NB4 (cell line): ENCODE measurements around the gene ZMIZ2.
A peak's percentile ranks its signal among the peaks of the same experiment; 100 is the strongest.
"Not testable (repeated sequence)": the region's sequence is repeated elsewhere in the genome, so short reads cannot be mapped to it uniquely, and the experiment has no call there.

Experiments
- DNase-seq: peaks from one replicate; pipeline ENCODE4 v3.0.0; 2010; ENCODE audit warnings: low read depth
- H3K4me3 ChIP-seq: one replicate; pipeline ENCODE4 v1.5.1; 2011; ENCODE audit warnings: mild to moderate bottlenecking, low read depth, low read length, moderate library complexity
- CTCF ChIP-seq: IDR thresholded peaks from one replicate; pipeline ENCODE4 v1.5.1; 2012; ENCODE audit warnings: low read depth, low read length
- MAX ChIP-seq: IDR thresholded peaks from 2 replicates; pipeline ENCODE4 v1.6.1; 2011; ENCODE audit warnings: low read depth, low read length
- MYC ChIP-seq: IDR thresholded peaks from 2 replicates; pipeline ENCODE4 v1.6.1; 2011; ENCODE audit warnings: low read depth, low read length
- POLR2A ChIP-seq: IDR thresholded peaks from 2 replicates; pipeline ENCODE4 v1.6.1; 2011; ENCODE audit warnings: mild to moderate bottlenecking; ENCODE audit not compliant: insufficient read length; ENCODE audit errors: extremely low read depth

ZMIZ2 gene

GRCh38 chr7:44727158-44727936 lies 21.3 kb upstream of the ZMIZ2 start:
- TF ChIP-seq MAX (no peak), CTCF (no peak), POLR2A (no peak), MYC (no peak)
- H3K4me3 ChIP-seq, result no peak overlapping the region
- DNase-seq, result no peak

- H3K4me3 ChIP-seq, result no peak overlapping the region
- no peak for DNase-seq
- TF ChIP-seq MYC (no peak), CTCF (no peak), POLR2A (no peak), MAX (no peak)
Measured at GRCh38 chr7:44727937-44728262, 20.7 kb upstream of the ZMIZ2 start.

- H3K4me3 ChIP-seq, result no peak overlapping the region
- no peak for DNase-seq
- TF ChIP-seq MAX (0 out of 2 replicates have a peak, but pooled peaks have one; percentile 13), POLR2A (no peak)
Measured at GRCh38 chr7:44729949-44730590, 18.6 kb upstream of the ZMIZ2 start.

- not testable (repeated sequence) for H3K4me3 ChIP-seq, DNase-seq
Measured at GRCh38 chr7:44732971-44733370, 15.7 kb upstream of the ZMIZ2 start.

GRCh38 chr7:44733708-44734481 lies 14.8 kb upstream of the ZMIZ2 start:
- no peak for TF ChIP-seq CTCF
- TF ChIP-seq MYC, result no peak
- no peak for TF ChIP-seq POLR2A
- TF ChIP-seq MAX, result no peak
- H3K4me3 ChIP-seq, result no peak overlapping the region
- DNase-seq, result no peak

DNA sequence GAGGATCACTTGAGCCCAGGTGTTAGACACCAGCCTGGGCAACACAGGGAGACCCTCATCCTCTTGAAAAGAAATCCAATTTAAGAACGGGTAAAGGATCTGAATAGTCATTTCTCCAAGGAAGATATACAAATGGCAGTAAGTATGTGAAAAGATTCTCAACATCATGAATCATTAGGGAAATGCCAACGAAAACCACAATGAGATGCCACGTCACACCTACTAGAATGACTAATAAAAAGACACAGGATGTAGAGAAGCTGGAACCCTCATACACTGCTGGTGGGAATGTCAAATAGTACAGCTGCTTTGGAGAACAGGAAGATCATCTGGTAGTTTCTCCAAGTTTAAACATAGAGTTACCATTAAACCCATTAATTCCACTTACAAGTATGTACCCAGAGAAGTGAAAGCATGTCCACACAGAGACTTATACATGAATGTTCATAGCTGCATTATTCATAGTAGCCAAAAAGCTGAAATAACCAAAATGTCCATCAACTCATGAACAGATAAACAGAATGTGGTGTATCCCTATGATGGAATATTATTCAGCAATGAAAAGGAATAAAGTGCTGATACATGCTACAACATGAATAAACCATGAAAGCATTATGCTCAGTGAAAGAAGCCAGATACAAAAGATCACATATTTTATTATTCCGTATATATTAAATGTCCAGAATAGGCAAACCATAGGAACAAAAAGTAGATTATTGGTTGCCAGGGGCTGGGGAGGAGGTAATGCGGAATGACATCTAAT lies 13.1 kb upstream of the ZMIZ2 start:
- TF ChIP-seq MYC (no peak), MAX (no peak), POLR2A (no peak), CTCF (no peak)
- peak; percentile 70 for DNase-seq
- H3K4me3 ChIP-seq, result no peak overlapping the region
